Activated CD8-positive, alpha-beta memory T cell treated with anti-CD3 and anti-CD28 coated beads for 36 hours (primary cell): ENCODE results near the gene BAIAP2. TPM values are rescaled to one million over a fixed set of nuclear protein-coding genes. Genes with fewer than 3 reads are reported as not detected.

Experiments used
- CTCF ChIA-PET: fragments of 350-600 bp; sonication (Branson Sonifier 250); formaldehyde crosslinking; loops from one replicate; lab custom pipeline; 2021; ENCODE audit warnings: antibody characterized with exemption; lab: Charles Lee
- POLR2A ChIA-PET: fragments of 350-600 bp; sonication (Branson Sonifier 250); formaldehyde crosslinking; loops from one replicate; lab custom pipeline; 2021; ENCODE audit warnings: antibody characterized with exemption; lab: Charles Lee
- total RNA-seq, 2 experiments: library from RNA; stranded (reverse); gene quantifications; one replicate each; pipeline ENCODE4 v1.2.3, GENCODE V29; 2021

BAIAP2 gene
- total RNA-seq, 2 experiments from 2014 or later = 5.8 to 6.3 TPM

- POLR2A ChIA-PET = no interaction called here
- CTCF ChIA-PET = no interaction called here
Measured at GRCh38 chr17:81086789-81087551, 52.0 kb downstream of the BAIAP2 start.

GRCh38 chr17:81090361-81091136 is 55.6 kb downstream of the BAIAP2 start:
- CTCF ChIA-PET = interaction anchor here (1.8 to 2.0 kb wide), 2 partner anchors 11 to 67 kb away, joined by 6 to 10 read pairs; no protein-coding TSS in a partner anchor

GRCh38 chr17:81091154-81091553 is 56.2 kb downstream of the BAIAP2 start:
- ChIA-PET POLR2A (no interaction called here), CTCF (interaction anchor here (1.8 to 2.0 kb wide), 2 partner anchors 11 to 67 kb away, joined by 6 to 10 read pairs; no protein-coding TSS in a partner anchor)

More at GRCh38 chr17:81090361-81091136, 55.6 kb downstream of the BAIAP2 start:
- POLR2A ChIA-PET = no interaction called here

GRCh38 chr17:81091774-81092517 is 57.0 kb downstream of the BAIAP2 start:
- POLR2A ChIA-PET = no interaction called here
- CTCF ChIA-PET = interaction anchor here (1.8 to 2.0 kb wide), 2 partner anchors 10 to 68 kb away, joined by 6 to 10 read pairs; no protein-coding TSS in a partner anchor

- CTCF ChIA-PET = no interaction called here
- POLR2A ChIA-PET = no interaction called here
Measured at GRCh38 chr17:81092518-81093095, 57.7 kb downstream of the BAIAP2 start.

GRCh38 chr17:81093619-81094508 is 58.9 kb downstream of the BAIAP2 start:
- ChIA-PET CTCF (interaction anchor here (0.9 to 2.2 kb wide), 3 partner anchors 68 to 105 kb away, joined by 4 to 13 read pairs (median 8); no protein-coding TSS in a partner anchor), POLR2A (no interaction called here)

GRCh38 chr17:81094509-81095382 is 59.8 kb downstream of the BAIAP2 start:
- ChIA-PET CTCF (interaction anchor here (0.9 to 2.2 kb wide), 4 partner anchors 69 to 197 kb away, joined by 3 to 13 read pairs (median 6); no protein-coding TSS in a partner anchor), POLR2A (interaction anchor here (1.0 kb wide), 1 partner anchor 144 kb away, joined by 3 read pairs; the partner anchor contains the start of genes NDUFAF8 and TEPSIN)

- ChIA-PET POLR2A (interaction anchor here (0.5 to 1.0 kb wide), 2 partner anchors 59 to 144 kb away, joined by 3 to 4 read pairs; partner anchors contain the start of genes NDUFAF8 and TEPSIN), CTCF (interaction anchor here (1.0 to 2.2 kb wide), 3 partner anchors 72 to 197 kb away, joined by 3 to 13 read pairs (median 8); no protein-coding TSS in a partner anchor)
Measured at GRCh38 chr17:81095383-81095762, 60.4 kb downstream of the BAIAP2 start.

GRCh38 chr17:81096741-81097133 is 61.8 kb downstream of the BAIAP2 start:
- ChIA-PET POLR2A (no interaction called here), CTCF (interaction anchor here (0.8 to 1.7 kb wide), 6 partner anchors 39 to 141 kb away, joined by 3 to 7 read pairs (median 4); no protein-coding TSS in a partner anchor)

GRCh38 chr17:81097134-81097942 is 62.4 kb downstream of the BAIAP2 start:
- POLR2A ChIA-PET = interaction anchor here (0.7 to 0.8 kb wide), 2 partner anchors 62 to 142 kb away, joined by 3 to 4 read pairs; partner anchors contain the start of genes BAIAP2, NDUFAF8 and TEPSIN
- CTCF ChIA-PET = interaction anchor here (0.7 to 2.7 kb wide), 10 partner anchors 40 to 387 kb away, joined by 3 to 13 read pairs (median 4); no protein-coding TSS in a partner anchor

- POLR2A ChIA-PET = interaction anchor here (0.7 to 0.8 kb wide), 2 partner anchors 63 to 141 kb away, joined by 3 to 4 read pairs; partner anchors contain the start of genes BAIAP2, NDUFAF8 and TEPSIN
- CTCF ChIA-PET = interaction anchor here (0.7 to 2.7 kb wide), 9 partner anchors 41 to 387 kb away, joined by 3 to 13 read pairs (median 4); no protein-coding TSS in a partner anchor
Measured at GRCh38 chr17:81097943-81098308, 63.0 kb downstream of the BAIAP2 start.

GRCh38 chr17:81099888-81100287 is 64.9 kb downstream of the BAIAP2 start:
- POLR2A ChIA-PET = no interaction called here

GRCh38 chr17:81100668-81101067 is 65.7 kb downstream of the BAIAP2 start:
- ChIA-PET CTCF (interaction anchor here (1.4 kb wide), 1 partner anchor 75 kb away, joined by 3 read pairs; no protein-coding TSS in a partner anchor), POLR2A (no interaction called here)

More at GRCh38 chr17:81099888-81100287, 64.9 kb downstream of the BAIAP2 start:
- CTCF ChIA-PET = interaction anchor here (1.4 to 2.7 kb wide), 2 partner anchors 74 to 77 kb away, joined by 3 to 13 read pairs; no protein-coding TSS in a partner anchor

- CTCF ChIA-PET = interaction anchor here (0.6 to 3.7 kb wide), 32 partner anchors 11 to 675 kb away, joined by 3 to 50 read pairs (median 4); partner anchors contain the start of genes CEP131, NDUFAF8 and TEPSIN
- POLR2A ChIA-PET = no interaction called here
Measured at GRCh38 chr17:81101614-81102306, 66.8 kb downstream of the BAIAP2 start.
